Measurements from ENCODE around the gene NPNT.

NPNT gene

DNA sequence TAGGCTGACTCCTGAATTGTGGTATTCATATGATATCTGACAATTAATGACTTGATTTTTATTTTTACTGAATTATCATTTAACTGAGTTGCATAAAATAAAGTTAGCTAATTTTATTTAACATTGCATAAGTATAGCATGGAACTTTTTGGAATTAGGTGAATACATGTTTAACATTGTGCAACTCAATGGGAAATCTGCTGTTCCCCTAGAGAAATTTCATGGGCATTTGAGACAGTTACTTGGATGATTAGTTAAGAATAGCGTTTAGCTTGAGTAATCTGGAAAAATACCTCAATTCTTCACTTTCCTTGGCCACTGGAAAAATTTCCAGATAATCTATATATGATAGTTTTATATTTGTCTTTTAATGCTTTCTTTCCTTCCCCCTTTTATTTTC lies 42.5 kb downstream of the NPNT start:
- no peaks in the 10 kb centered on the region for H3K79me1 ChIP-seq (ENCODE audit: low read length)
- no peak overlapping the region for H4K8ac ChIP-seq (ENCODE audit: low read depth, low read length)
- no peak overlapping the region for H3K4me2 ChIP-seq (ENCODE audit: low read length)
- no peak overlapping the region for H4K5ac ChIP-seq (ENCODE audit: low read length)
- H2AK5ac ChIP-seq (ENCODE audit: low read length), result no peak overlapping the region
- no peaks in the 10 kb centered on the region for H3K27me3 ChIP-seq (ENCODE audit: insufficient read depth, low read length, poor library complexity)
- no peak overlapping the region for H3K27ac ChIP-seq (ENCODE audit: low read depth, low read length)
- no peak for DNase-seq
- no peaks in the 10 kb centered on the region for H3K79me2 ChIP-seq (ENCODE audit: control insufficient read depth, insufficient read depth, low read length)
- H2BK120ac ChIP-seq (ENCODE audit: low read depth, low read length), result no peak overlapping the region
- no peak overlapping the region for H3K23ac ChIP-seq (ENCODE audit: low read length)
- no peaks in the 10 kb centered on the region for H3K4me1 ChIP-seq (ENCODE audit: control insufficient read depth, low read depth, low read length)
- no peak overlapping the region for H3K4me3 ChIP-seq (ENCODE audit: low read length)
- no CpG with 5 or more reads among the region's 1 CpG for WGBS (ENCODE audit: extremely low coverage, insufficient coverage, low lambda C conversion rate)
- no peaks in the 10 kb centered on the region for H3K36me3 ChIP-seq (ENCODE audit: control insufficient read depth, insufficient read depth, low read length)
- no peak overlapping the region for H2BK5ac ChIP-seq (ENCODE audit: low read length)
- no peak overlapping the region for H3K18ac ChIP-seq (ENCODE audit: low read length)
- H3K56ac ChIP-seq (ENCODE audit: low read length), result no peak overlapping the region
- no peak overlapping the region for H3K9ac ChIP-seq (ENCODE audit: low read length)
- no peak overlapping the region for H3K4ac ChIP-seq (ENCODE audit: low read depth, low read length)
- H2BK15ac ChIP-seq (replicated peaks; ENCODE audit: low read depth), result no peak overlapping the region

DNA sequence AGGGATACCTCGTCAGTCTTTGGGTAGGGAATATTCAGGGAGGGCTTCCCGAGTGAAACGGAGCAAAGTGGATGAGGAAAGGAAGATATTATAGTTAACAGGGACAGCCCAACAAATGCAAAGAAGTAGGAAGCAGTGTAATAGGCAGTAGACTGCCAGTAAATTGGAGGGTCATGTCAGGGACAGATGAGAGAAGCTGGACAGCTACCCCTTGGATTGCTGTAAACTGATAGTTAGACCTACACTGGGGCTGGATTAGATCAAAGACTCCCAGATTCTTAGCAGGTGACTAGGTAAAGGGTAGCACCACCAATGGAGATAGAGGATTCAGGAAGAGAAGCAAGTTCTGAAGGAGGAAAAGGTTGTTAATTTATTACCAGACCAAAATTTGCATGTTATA lies 48.0 kb downstream of the NPNT start:
- no peaks in the 10 kb centered on the region for H3K4me1 ChIP-seq (ENCODE audit: control insufficient read depth, low read depth, low read length)
- H3K27me3 ChIP-seq (ENCODE audit: insufficient read depth, low read length, poor library complexity), result no peaks in the 10 kb centered on the region
- H2AK5ac ChIP-seq (ENCODE audit: low read length), result no peak overlapping the region
- H3K23ac ChIP-seq (ENCODE audit: low read length), result no peak overlapping the region
- DNase-seq, result no peak
- WGBS (ENCODE audit: extremely low coverage, insufficient coverage, low lambda C conversion rate), result no CpG with 5 or more reads among the region's 3 CpGs
- no peak overlapping the region for H3K4ac ChIP-seq (ENCODE audit: low read depth, low read length)
- H3K27ac ChIP-seq (ENCODE audit: low read depth, low read length), result no peak overlapping the region
- H3K79me1 ChIP-seq (ENCODE audit: low read length), result no peaks in the 10 kb centered on the region
- no peak overlapping the region for H4K5ac ChIP-seq (ENCODE audit: low read length)
- no peak overlapping the region for H2BK5ac ChIP-seq (ENCODE audit: low read length)
- no peak overlapping the region for H4K8ac ChIP-seq (ENCODE audit: low read depth, low read length)
- no peak overlapping the region for H3K4me2 ChIP-seq (ENCODE audit: low read length)
- H3K18ac ChIP-seq (ENCODE audit: low read length), result no peak overlapping the region
- H3K56ac ChIP-seq (ENCODE audit: low read length), result no peak overlapping the region
- H3K79me2 ChIP-seq (ENCODE audit: control insufficient read depth, insufficient read depth, low read length), result no peaks in the 10 kb centered on the region
- no peak overlapping the region for H2BK120ac ChIP-seq (ENCODE audit: low read depth, low read length)
- H3K4me3 ChIP-seq (ENCODE audit: low read length), result no peak overlapping the region
- H3K9ac ChIP-seq (ENCODE audit: low read length), result no peak overlapping the region
- H3K36me3 ChIP-seq (ENCODE audit: control insufficient read depth, insufficient read depth, low read length), result no peaks in the 10 kb centered on the region
- H2BK15ac ChIP-seq (replicated peaks; ENCODE audit: low read depth), result no peak overlapping the region

DNA sequence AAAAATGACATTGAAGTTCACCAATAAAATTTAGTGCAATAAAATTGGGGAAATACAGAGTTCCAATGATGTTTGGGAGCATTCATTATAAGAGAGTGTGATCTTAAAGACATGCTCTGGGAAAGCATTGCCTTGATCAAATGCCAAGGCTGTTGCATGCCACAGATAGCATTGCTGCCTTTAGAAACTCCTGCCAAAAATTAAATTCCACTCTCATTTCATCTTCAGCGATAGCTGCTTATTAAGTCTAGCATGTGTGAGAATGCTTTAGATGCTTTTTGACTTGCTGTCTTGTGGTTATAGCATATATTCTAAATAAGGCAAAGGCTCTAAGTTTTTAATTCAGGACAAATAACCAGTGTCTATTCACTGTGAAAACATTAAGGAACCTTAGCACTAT lies 49.3 kb downstream of the NPNT start:
- Histone ChIP-seq H3K79me2 (ENCODE audit: control insufficient read depth, insufficient read depth, low read length) (no peaks in the 10 kb centered on the region), H2BK5ac (ENCODE audit: low read length) (no peak overlapping the region), H3K36me3 (ENCODE audit: control insufficient read depth, insufficient read depth, low read length) (no peaks in the 10 kb centered on the region), H2BK15ac (replicated peaks; ENCODE audit: low read depth) (no peak overlapping the region), H3K9ac (ENCODE audit: low read length) (no peak overlapping the region), H3K79me1 (ENCODE audit: low read length) (no peaks in the 10 kb centered on the region), H3K4me3 (ENCODE audit: low read length) (no peak overlapping the region), H2AK5ac (ENCODE audit: low read length) (no peak overlapping the region), H3K23ac (ENCODE audit: low read length) (no peak overlapping the region), H3K4me1 (ENCODE audit: control insufficient read depth, low read depth, low read length) (no peaks in the 10 kb centered on the region), H3K4me2 (ENCODE audit: low read length) (no peak overlapping the region), H3K18ac (ENCODE audit: low read length) (no peak overlapping the region), H4K8ac (ENCODE audit: low read depth, low read length) (no peak overlapping the region), H3K27me3 (ENCODE audit: insufficient read depth, low read length, poor library complexity) (no peaks in the 10 kb centered on the region), H3K4ac (ENCODE audit: low read depth, low read length) (no peak overlapping the region), H2BK120ac (ENCODE audit: low read depth, low read length) (no peak overlapping the region), H3K27ac (ENCODE audit: low read depth, low read length) (no peak overlapping the region), H4K5ac (ENCODE audit: low read length) (no peak overlapping the region), H3K56ac (ENCODE audit: low read length) (no peak overlapping the region)
- WGBS (ENCODE audit: extremely low coverage, insufficient coverage, low lambda C conversion rate), result no CpG with 5 or more reads among the region's 1 CpG
- DNase-seq, result no peak

DNA sequence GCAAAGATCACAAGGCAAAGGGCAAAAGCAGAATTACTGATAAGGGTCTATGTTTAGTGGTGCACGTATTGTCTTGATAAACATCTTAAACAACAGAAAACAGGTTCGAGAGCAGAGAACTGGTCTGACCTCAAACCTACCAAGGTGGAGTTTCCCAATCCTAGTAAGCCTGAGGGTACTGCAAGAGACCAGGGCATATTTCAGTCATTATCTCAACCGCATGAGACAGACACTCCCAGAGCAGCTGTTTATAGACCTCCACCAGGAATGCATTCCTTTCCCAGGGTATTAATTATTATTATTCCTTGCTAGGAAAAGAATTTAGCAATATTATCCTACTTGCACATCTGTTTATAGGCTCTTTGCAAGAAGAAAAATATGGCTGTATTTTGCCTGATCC lies 51.5 kb downstream of the NPNT start:
- DNase-seq, result no peak
- no peak overlapping the region for H2BK5ac ChIP-seq (ENCODE audit: low read length)

DNA sequence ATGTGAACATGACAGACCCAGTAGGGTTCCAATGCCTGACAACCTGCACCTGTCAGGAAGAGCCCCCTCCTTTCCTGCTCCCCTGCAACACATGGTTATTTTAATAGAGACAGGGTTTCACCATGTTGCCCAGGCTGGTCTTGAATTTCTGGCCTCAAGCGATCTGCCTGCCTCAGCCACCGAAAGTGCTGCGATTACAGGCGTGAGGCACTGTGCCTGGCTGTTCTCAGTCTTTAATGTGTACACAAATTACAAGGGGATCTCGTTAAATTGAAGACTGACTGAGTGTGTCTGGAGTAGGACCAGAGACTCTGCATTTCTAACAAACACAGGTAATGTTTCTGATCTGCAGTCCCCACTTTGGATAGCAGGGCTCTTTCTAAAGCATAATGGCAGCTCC lies 55.4 kb downstream of the NPNT start:
- no peak overlapping the region for H4K8ac ChIP-seq (ENCODE audit: low read depth, low read length)
- no peak overlapping the region for H3K18ac ChIP-seq (ENCODE audit: low read length)
- no peaks in the 10 kb centered on the region for H3K79me1 ChIP-seq (ENCODE audit: low read length)
- H3K56ac ChIP-seq (ENCODE audit: low read length), result no peak overlapping the region
- H3K36me3 ChIP-seq (ENCODE audit: control insufficient read depth, insufficient read depth, low read length), result no peaks in the 10 kb centered on the region
- no peak overlapping the region for H2BK120ac ChIP-seq (ENCODE audit: low read depth, low read length)
- no peak overlapping the region for H2AK5ac ChIP-seq (ENCODE audit: low read length)
- no peaks in the 10 kb centered on the region for H3K27me3 ChIP-seq (ENCODE audit: insufficient read depth, low read length, poor library complexity)
- no peak overlapping the region for H3K23ac ChIP-seq (ENCODE audit: low read length)
- H3K4me1 ChIP-seq (ENCODE audit: control insufficient read depth, low read depth, low read length), result no peaks in the 10 kb centered on the region
- no peak overlapping the region for H3K4ac ChIP-seq (ENCODE audit: low read depth, low read length)
- H3K4me3 ChIP-seq (ENCODE audit: low read length), result no peak overlapping the region
- no peak overlapping the region for H3K27ac ChIP-seq (ENCODE audit: low read depth, low read length)
- H2BK15ac ChIP-seq (replicated peaks; ENCODE audit: low read depth), result no peak overlapping the region
- no CpG with 5 or more reads among the region's 5 CpGs for WGBS (ENCODE audit: extremely low coverage, insufficient coverage, low lambda C conversion rate)
- no peak overlapping the region for H4K5ac ChIP-seq (ENCODE audit: low read length)
- no peaks in the 10 kb centered on the region for H3K79me2 ChIP-seq (ENCODE audit: control insufficient read depth, insufficient read depth, low read length)
- no peak overlapping the region for H3K4me2 ChIP-seq (ENCODE audit: low read length)
- no peak for DNase-seq
- no peak overlapping the region for H2BK5ac ChIP-seq (ENCODE audit: low read length)
- no peak overlapping the region for H3K9ac ChIP-seq (ENCODE audit: low read length)

More for the DNA sequence above, 51.5 kb downstream of the NPNT start:
- Histone ChIP-seq H3K23ac (ENCODE audit: low read length) (no peak overlapping the region), H3K4ac (ENCODE audit: low read depth, low read length) (no peak overlapping the region), H2BK120ac (ENCODE audit: low read depth, low read length) (no peak overlapping the region), H3K36me3 (ENCODE audit: control insufficient read depth, insufficient read depth, low read length) (no peaks in the 10 kb centered on the region), H3K27me3 (ENCODE audit: insufficient read depth, low read length, poor library complexity) (no peaks in the 10 kb centered on the region), H3K79me1 (ENCODE audit: low read length) (no peaks in the 10 kb centered on the region), H2BK15ac (replicated peaks; ENCODE audit: low read depth) (no peak overlapping the region), H4K8ac (ENCODE audit: low read depth, low read length) (no peak overlapping the region), H3K4me3 (ENCODE audit: low read length) (no peak overlapping the region), H3K4me2 (ENCODE audit: low read length) (no peak overlapping the region), H2AK5ac (ENCODE audit: low read length) (no peak overlapping the region), H3K56ac (ENCODE audit: low read length) (no peak overlapping the region), H3K79me2 (ENCODE audit: control insufficient read depth, insufficient read depth, low read length) (no peaks in the 10 kb centered on the region), H3K27ac (ENCODE audit: low read depth, low read length) (no peak overlapping the region), H3K9ac (ENCODE audit: low read length) (no peak overlapping the region), H3K18ac (ENCODE audit: low read length) (no peak overlapping the region), H4K5ac (ENCODE audit: low read length) (no peak overlapping the region), H3K4me1 (ENCODE audit: control insufficient read depth, low read depth, low read length) (no peaks in the 10 kb centered on the region)
- no CpG with 5 or more reads among the region's 3 CpGs for WGBS (ENCODE audit: extremely low coverage, insufficient coverage, low lambda C conversion rate)

DNA sequence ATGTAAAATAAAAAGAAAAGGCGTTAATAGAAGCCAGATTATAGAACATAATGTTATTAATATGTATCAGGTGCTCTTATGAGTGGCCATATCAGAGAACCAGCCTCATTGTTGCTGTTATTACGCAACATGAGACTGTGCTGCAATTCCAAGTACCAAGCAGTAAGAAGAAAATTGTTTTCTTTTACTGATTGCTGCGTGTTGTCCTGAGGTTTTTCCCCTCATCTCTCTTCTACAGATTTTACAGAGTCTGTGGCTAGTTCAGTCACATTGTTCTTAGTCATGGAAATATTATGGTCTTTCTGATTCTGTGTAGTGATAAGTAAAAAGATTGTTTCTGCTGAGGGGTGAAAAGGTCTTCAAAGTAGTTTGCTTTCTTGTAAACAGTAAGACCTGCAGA lies 55.9 kb downstream of the NPNT start:
- Histone ChIP-seq H3K27me3 (ENCODE audit: insufficient read depth, low read length, poor library complexity) (no peaks in the 10 kb centered on the region), H3K4me2 (ENCODE audit: low read length) (no peak overlapping the region), H2BK15ac (replicated peaks; ENCODE audit: low read depth) (no peak overlapping the region), H3K23ac (ENCODE audit: low read length) (no peak overlapping the region), H2BK5ac (ENCODE audit: low read length) (no peak overlapping the region), H4K8ac (ENCODE audit: low read depth, low read length) (no peak overlapping the region), H3K79me1 (ENCODE audit: low read length) (no peaks in the 10 kb centered on the region), H3K56ac (ENCODE audit: low read length) (no peak overlapping the region), H4K5ac (ENCODE audit: low read length) (no peak overlapping the region), H3K36me3 (ENCODE audit: control insufficient read depth, insufficient read depth, low read length) (no peaks in the 10 kb centered on the region), H3K4me1 (ENCODE audit: control insufficient read depth, low read depth, low read length) (no peaks in the 10 kb centered on the region), H2AK5ac (ENCODE audit: low read length) (no peak overlapping the region), H2BK120ac (ENCODE audit: low read depth, low read length) (no peak overlapping the region), H3K79me2 (ENCODE audit: control insufficient read depth, insufficient read depth, low read length) (no peaks in the 10 kb centered on the region), H3K9ac (ENCODE audit: low read length) (no peak overlapping the region), H3K18ac (ENCODE audit: low read length) (no peak overlapping the region), H3K4me3 (ENCODE audit: low read length) (no peak overlapping the region), H3K4ac (ENCODE audit: low read depth, low read length) (no peak overlapping the region), H3K27ac (ENCODE audit: low read depth, low read length) (no peak overlapping the region)
- WGBS (ENCODE audit: extremely low coverage, insufficient coverage, low lambda C conversion rate), result no CpG with 5 or more reads among the region's 3 CpGs
- no peak for DNase-seq
